GM12878 (cell line): ENCODE measurements around the gene DNAJC4. TPM values are rescaled to one million over a fixed set of nuclear protein-coding genes. Genes with fewer than 3 reads are reported as not detected.

ENCODE experiments used
- ATAC-seq: fragments of 200-7000 bp; cut with Tn5 transposase; 3 replicates; pipeline ENCODE4 v1.9.1; 2020; ENCODE audit warnings: mild to moderate bottlenecking, moderate library complexity
- BruUV-seq: library from RNA; stranded (reverse); fragments of 400-500 nt; replicated peaks from 2 replicates; lab custom pipeline; 2021; lab: Mats Ljungman, UMichigan
- CTCF ChIA-PET: fragments of 300-600 bp; sonication (Branson Sonifier 250); formaldehyde crosslinking; extraction: SDS; loops from one replicate; lab custom pipeline; 2021; ENCODE audit warnings: inconsistent platforms; lab: Yijun Ruan, JAX
- POLR2A ChIA-PET: fragments of 350-600 bp; formaldehyde crosslinking; extraction: SDS; loops from one replicate; lab custom pipeline; 2021; ENCODE audit warnings: inconsistent platforms; lab: Charles Lee
- RAD21 ChIA-PET: fragments of 300-600 bp; sonication (Branson Sonifier 250); formaldehyde crosslinking; loops from one replicate; lab custom pipeline; 2023; ENCODE audit warnings: antibody characterized with exemption; ENCODE audit not compliant: unreplicated experiment; lab: Charles Lee
- SMC1A ChIA-PET: fragments of 300-600 bp; sonication (Branson Sonifier 250); formaldehyde crosslinking; loops from one replicate; lab custom pipeline; 2023; ENCODE audit not compliant: unreplicated experiment, uncharacterized antibody; lab: Charles Lee
- DNase-seq: peaks from one replicate; pipeline ENCODE4 v3.0.0-alpha.2; 2011; ENCODE audit warnings: low read depth, low spot score
- FAIRE-seq: peaks from 3 replicates; lab custom pipeline; 2011; peaks lifted over from hg19 to GRCh38; lab: Jason Lieb, UNC
- H2AFZ ChIP-seq: 2 replicates; pipeline ENCODE4 v1.6.0; 2011; ENCODE audit warnings: low read depth, low read length, control low read depth; ENCODE audit not compliant: control insufficient read depth
- H3K27ac ChIP-seq: 2 replicates; pipeline ENCODE4 v1.5.1; 2011; ENCODE audit warnings: control low read depth; ENCODE audit not compliant: control insufficient read depth, insufficient read depth
- H3K27me3 ChIP-seq, 2 experiments: replicated peaks in 1 of 2; 2 replicates each; pipeline versions ENCODE4 v1.6.0 to v1.6.1; 2011; ENCODE audit warnings: low read length in 1 of 2; ENCODE audit not compliant: control insufficient read depth in 2 of 2, insufficient read depth in 2 of 2
- H3K36me3 ChIP-seq, 2 experiments: 2 replicates each; pipeline ENCODE4 v1.5.1; 2011; ENCODE audit warnings: low read length in 1 of 2; ENCODE audit not compliant: control insufficient read depth in 2 of 2, insufficient read depth in 2 of 2
- H3K4me1 ChIP-seq: 2 replicates; pipeline ENCODE4 v1.6.1; 2011; ENCODE audit warnings: mild to moderate bottlenecking, low read length, moderate library complexity, mixed read lengths; ENCODE audit not compliant: control insufficient read depth, insufficient read depth
- H3K4me2 ChIP-seq: 2 replicates; pipeline ENCODE4 v1.6.0; 2011; ENCODE audit warnings: control low read depth; ENCODE audit not compliant: control insufficient read depth, insufficient read depth
- H3K4me3 ChIP-seq: fragments of 200-600 bp; sonication (generic); 2 replicates; pipeline ENCODE4 v1.5.1; 2016
- H3K79me2 ChIP-seq: 2 replicates; pipeline ENCODE4 v1.6.0; 2011; ENCODE audit warnings: low read length; ENCODE audit not compliant: control insufficient read depth, insufficient read depth
- H3K9ac ChIP-seq: 2 replicates; pipeline ENCODE4 v1.8.0; 2011; ENCODE audit warnings: low read length, control low read depth, mixed read lengths; ENCODE audit not compliant: control insufficient read depth, insufficient read depth
- H3K9me3 ChIP-seq: replicated peaks from 3 replicates; pipeline ENCODE4 v1.5.1; 2011; ENCODE audit warnings: mild to moderate bottlenecking, low read length; ENCODE audit not compliant: control insufficient read depth, insufficient read depth
- H4K20me1 ChIP-seq: 2 replicates; pipeline ENCODE4 v1.6.0; 2011; ENCODE audit not compliant: control insufficient read depth, insufficient read depth
- CBX5 ChIP-seq: sonication (generic); IDR thresholded peaks from 2 replicates; pipeline ENCODE4 v1.6.1; 2016; ENCODE audit warnings: low read depth, moderate library complexity, mild to moderate bottlenecking, inconsistent platforms
- GATAD2B ChIP-seq: fragments of 450-650 bp; conservative IDR thresholded peaks from 2 replicates; pipeline ENCODE4 v1.6.1; 2017; ENCODE audit warnings: low read depth, mild to moderate bottlenecking, moderate library complexity
- HDAC6 ChIP-seq: fragments of 200-600 bp; sonication (generic); IDR thresholded peaks from one replicate; pipeline ENCODE4 v1.8.0; 2017; ENCODE audit warnings: antibody characterized with exemption; ENCODE audit not compliant: unreplicated experiment
- NFIC ChIP-seq: IDR thresholded peaks from 2 replicates; pipeline ENCODE4 v1.6.1; 2012; ENCODE audit warnings: low read depth, mild to moderate bottlenecking, inconsistent platforms, low read length, moderate library complexity
- PBX3 ChIP-seq: IDR thresholded peaks from 2 replicates; pipeline ENCODE4 v1.6.1; 2011; ENCODE audit warnings: mild to moderate bottlenecking, low read depth, low read length, moderate library complexity; ENCODE audit not compliant: insufficient replicate concordance
- REST ChIP-seq: IDR thresholded peaks from 2 replicates; pipeline ENCODE4 v1.6.1; 2012; ENCODE audit warnings: mild to moderate bottlenecking, low read depth, low read length
- ZNF207 ChIP-seq: fragments of 450-650 bp; IDR thresholded peaks from 2 replicates; pipeline ENCODE4 v1.6.1; 2014; ENCODE audit warnings: antibody characterized with exemption, mild to moderate bottlenecking, borderline replicate concordance
- WGBS: methylation state at CpG from one replicate; pipeline ENCODE4 v1.1.6; 2016; ENCODE audit warnings: low lambda C conversion rate; ENCODE audit not compliant: insufficient replicate concordance, insufficient coverage; ENCODE audit errors: missing lambda C conversion rate; 5-methylcytosine and 5-hydroxymethylcytosine counted together
- in situ Hi-C: fragments of 300-500 bp; cut with MboI; formaldehyde crosslinking; loops from 9 replicates; pipeline ENCODE4 v1.14.3; 2018; ENCODE audit warnings: mixed read lengths
- intact Hi-C: fragments of 100-400 bp; cut with micrococcal nuclease; formaldehyde crosslinking; loops from one replicate; pipeline ENCODE4 v1.14.2; 2022; ENCODE audit not compliant: unreplicated experiment
- polyA plus RNA-seq, 11 experiments: library from polyadenylated mRNA; depleted of rRNA in 4 of 11; unstranded in 6 of 11; stranded (reverse) in 5 of 11; fragments of >200 nt; fragmentation: Nextera tagmentation in 4 of 11; fragmentation: Illumina TruSeq in 1 of 11; extraction: Ambion mirVana in 4 of 11; extraction: Trizol in 1 of 11; gene quantifications; 1 replicate in 1 of 11; 2 replicates in 10 of 11; pipeline versions ENCODE4 v1.2.1 to v1.2.3, GENCODE V29; 2011 to 2016; ENCODE audit warnings: inconsistent platforms in 2 of 11, missing spikeins in 2 of 11, low read depth in 1 of 11
- total RNA-seq, 4 experiments: library from RNA; depleted of rRNA in 3 of 4; stranded (reverse); fragments of >200 nt in 3 of 4; fragmentation: Illumina TruSeq in 1 of 4; extraction: Trizol in 1 of 4; gene quantifications; 2 replicates each; pipeline versions ENCODE4 v1.2.1 to v1.2.3, GENCODE V29; 2013 to 2021

Gene DNAJC4
- total and polyA plus RNA-seq, 10 of the 15 experiments (the other 5 are each of a cell fraction or from before 2014, with no cell fraction given), result 3.7 to 64.9 (median 30.1) TPM

- CTCF ChIA-PET, result interaction anchor here (1.0 to 1.5 kb wide), 2 partner anchors 9 kb away, joined by 3 to 5 read pairs; partner anchors contain the start of gene PLCB3
- no peaks in the 10 kb centered on the region for H3K27me3 ChIP-seq
- 73% methylated on average over 6 of the region's 6 CpGs for WGBS
- no TSS peak for BruUV-seq
- peaks cover 0 to 5% of the 10 kb centered on the region in 2 experiments; a peak in 2 of 4 replicates for H3K36me3 ChIP-seq
- H4K20me1 ChIP-seq, result no peaks in the 10 kb centered on the region
- ATAC-seq (peak; percentile 70), FAIRE-seq (no peak), DNase-seq (no peak)
- in situ Hi-C loops, result no loop called here
- no peak overlapping the region for H3K9ac ChIP-seq
- no peak overlapping the region for H2AFZ ChIP-seq
- no peak overlapping the region for H3K4me3 ChIP-seq
- no peaks in the 10 kb centered on the region for H3K9me3 ChIP-seq
- TF ChIP-seq PBX3, result no peak
- TF ChIP-seq GATAD2B, result no peak
- TF ChIP-seq REST, result no peak
- TF ChIP-seq CBX5, result no peak
- TF ChIP-seq HDAC6, result no peak
- TF ChIP-seq ZNF207, result no peak
- no peak for TF ChIP-seq NFIC
- H3K79me2 ChIP-seq, result no peaks in the 10 kb centered on the region
- POLR2A ChIA-PET, result interaction anchor here (0.6 to 1.2 kb wide), 3 partner anchors 14 to 1812 kb away, joined by 3 to 4 read pairs (median 3); partner anchors contain the start of gene PPP1R14B
- SMC1A ChIA-PET, result no interaction called here
- no peak overlapping the region for H3K4me2 ChIP-seq
- intact Hi-C loops, result no loop called here
- peaks cover 11% of the 10 kb centered on the region for H3K4me1 ChIP-seq
- RAD21 ChIA-PET, result interaction anchor here (0.7 kb wide), 1 partner anchor 53 kb away, joined by 3 read pairs; the partner anchor contains the start of gene FERMT3
- peak overlapping the region; percentile 17; the same call in 1 of the 2 replicates for H3K27ac ChIP-seq
Measured at GRCh38 chr11:64260147-64260708, 29.9 kb downstream of the DNAJC4 start.
